GM21381 (cell line): Measurements from ENCODE around the gene CDC37L1.
A peak's percentile ranks its signal among the peaks of the same experiment; 100 is the strongest.

ENCODE experiments used
- ATAC-seq: cut with Tn5 transposase; IDR thresholded peaks from one replicate; pipeline ENCODE4 v1.9.1; 2021; ENCODE audit warnings: mild to moderate bottlenecking, moderate library complexity; ENCODE audit not compliant: unreplicated experiment

Gene CDC37L1

DNA sequence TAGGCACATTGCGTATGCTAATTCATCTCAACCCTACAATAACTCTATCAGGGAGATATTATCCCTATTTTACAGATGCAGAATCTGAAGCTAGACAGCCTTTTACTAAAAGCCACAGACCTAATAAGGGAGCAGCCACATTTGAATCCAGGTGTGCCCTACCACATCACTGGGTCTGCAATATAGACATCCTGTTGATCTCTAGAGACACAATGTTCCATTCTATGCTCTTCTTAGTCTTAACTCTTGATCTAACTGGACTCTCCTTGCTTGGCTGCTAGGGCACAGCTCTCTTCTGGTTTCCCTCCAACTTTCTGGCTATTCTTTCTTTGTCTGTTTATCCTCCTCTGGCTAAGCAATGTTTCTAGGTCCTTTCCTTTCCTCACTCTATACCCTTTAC lies 11.7 kb upstream of the CDC37L1 start:
- no peak for ATAC-seq

DNA sequence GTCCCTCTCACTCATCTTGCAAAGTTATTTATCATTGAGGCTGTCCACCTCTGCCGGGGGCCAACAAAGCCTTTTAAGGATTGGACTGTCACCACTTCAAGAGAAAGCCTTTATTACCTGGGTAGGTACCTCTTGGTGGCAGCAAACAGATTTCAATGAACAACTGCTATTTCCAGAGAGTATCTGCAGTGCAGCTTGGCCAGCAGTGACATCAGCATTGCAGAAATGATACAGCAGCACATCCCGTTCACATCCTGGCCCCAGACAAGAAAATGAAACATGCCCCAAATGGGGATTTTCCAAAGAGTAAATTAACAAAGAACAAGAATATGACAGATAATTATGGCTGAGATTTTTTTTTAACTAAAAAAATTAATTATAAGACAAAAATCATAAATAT lies 10.8 kb upstream of the CDC37L1 start:
- no peak for ATAC-seq

DNA sequence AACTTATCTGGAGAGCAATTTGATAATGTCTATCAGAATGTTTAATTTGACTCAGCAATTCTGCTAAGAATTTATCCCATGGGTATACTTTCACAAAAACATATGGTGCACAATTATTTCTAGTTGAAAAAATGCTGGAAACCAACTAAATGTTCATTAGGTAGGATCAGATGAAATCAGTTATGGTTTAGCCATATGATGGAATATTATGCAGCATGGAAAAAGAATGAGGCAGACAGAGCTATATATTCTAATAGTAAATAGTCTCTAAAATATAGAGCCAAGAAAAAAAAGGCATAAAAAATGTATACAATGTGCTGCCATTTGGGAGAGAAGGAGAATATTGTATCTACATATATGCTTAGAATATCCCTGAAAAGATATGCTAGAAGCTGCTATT lies 9.5 kb upstream of the CDC37L1 start:
- no peak for ATAC-seq

DNA sequence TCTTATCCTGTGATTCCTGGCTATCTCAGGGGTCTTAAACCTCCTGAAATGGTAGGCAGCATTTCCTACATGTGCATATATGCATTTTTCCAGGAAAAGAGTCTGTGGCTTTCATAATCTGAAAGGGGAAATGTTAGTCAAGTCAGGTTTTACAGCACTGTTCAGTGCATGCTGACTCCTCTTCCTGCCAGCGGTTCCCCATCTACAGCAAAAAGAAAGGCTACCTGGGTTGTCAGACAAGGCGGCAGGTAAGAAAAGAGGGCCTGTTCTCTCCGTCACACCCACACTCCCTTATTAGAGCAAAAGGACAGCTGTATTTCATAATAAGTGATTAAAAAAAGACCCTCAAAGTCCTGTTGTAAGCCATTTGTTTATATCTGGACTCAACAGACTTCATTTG lies 8.8 kb upstream of the CDC37L1 start:
- no peak for ATAC-seq

DNA sequence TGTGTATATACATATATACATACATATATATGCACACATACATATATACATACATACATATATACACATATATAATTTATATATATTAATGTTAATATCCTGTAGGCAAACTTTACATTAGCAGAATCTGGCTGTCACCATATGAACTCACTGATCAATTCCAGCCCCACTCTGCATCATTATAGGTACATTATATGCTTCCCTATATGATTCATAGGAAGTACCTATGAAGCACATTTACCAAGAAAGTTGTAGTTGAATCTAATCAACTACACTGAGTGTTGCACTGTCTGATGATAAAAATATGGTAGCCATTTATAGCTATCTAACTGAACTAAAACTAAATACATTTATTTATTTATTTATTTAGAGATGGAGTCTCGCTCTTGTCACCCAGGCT lies 7.6 kb upstream of the CDC37L1 start:
- ATAC-seq = no peak

DNA sequence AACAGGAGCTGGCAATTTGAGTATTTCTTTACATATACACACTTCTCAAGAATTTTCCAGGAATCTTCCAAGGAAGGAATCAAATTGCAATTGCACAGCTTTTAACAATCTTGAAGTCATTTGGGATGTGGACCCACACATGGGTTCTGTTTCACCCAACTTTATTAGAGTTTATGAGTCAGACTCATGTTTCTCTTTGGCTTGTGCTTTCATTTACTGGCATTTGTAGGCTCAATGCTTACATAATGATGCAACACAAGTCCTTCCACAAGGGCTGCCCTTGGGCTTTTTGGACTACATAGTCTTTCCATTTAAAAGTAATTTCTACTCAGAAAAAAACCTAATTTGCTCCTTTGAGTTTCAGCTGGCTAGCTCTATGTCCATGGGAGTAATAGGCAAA lies 4.6 kb upstream of the CDC37L1 start:
- no peak for ATAC-seq

DNA sequence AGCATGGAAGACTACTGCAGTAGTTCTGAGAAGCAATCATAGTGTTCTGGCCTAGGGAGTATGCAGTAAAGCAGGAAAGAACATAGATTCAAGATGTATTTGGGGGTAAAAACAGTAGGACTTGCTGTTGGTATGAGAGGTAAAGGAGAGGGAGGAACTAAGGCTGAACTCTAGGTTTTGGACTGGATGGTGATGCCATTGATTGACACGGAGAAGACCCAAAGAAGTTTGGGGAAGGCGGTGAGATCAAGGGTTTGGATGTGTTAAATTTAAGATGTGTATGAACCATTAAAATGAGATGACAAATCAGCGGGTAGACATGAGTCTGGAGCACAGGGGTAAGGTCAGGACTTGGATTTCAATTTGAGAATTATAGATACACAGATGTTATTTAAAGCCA lies 2.0 kb upstream of the CDC37L1 start:
- no peak for ATAC-seq

DNA sequence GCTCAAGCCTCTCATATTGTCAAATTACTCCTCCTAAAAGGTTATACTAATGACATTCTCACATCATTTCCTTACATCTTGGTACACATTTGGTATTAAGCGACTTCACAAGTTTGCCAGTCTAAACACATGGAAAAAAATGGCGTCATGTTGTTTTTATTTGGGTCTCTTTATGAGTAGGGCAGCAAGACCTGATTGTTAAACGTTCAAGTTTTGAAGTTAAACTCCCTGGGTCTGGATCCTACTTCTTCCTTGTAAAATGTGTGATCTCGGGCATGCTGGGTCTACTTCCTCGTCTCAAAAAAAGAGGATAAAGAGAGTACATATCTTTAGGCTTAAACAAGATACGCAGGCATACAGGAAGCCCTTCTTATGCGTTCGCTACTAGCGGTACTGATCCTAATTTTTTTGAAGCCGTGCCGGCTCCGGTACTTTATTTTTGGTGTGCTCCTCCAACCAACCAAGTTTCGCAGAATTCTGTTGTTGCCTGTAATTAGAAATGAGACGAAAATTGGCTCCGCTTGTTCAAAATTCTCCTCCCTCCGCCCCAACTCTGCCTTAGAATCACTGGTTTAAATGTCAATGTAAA lies 596 bp upstream of the CDC37L1 start:
- peak; percentile 11 for ATAC-seq

DNA sequence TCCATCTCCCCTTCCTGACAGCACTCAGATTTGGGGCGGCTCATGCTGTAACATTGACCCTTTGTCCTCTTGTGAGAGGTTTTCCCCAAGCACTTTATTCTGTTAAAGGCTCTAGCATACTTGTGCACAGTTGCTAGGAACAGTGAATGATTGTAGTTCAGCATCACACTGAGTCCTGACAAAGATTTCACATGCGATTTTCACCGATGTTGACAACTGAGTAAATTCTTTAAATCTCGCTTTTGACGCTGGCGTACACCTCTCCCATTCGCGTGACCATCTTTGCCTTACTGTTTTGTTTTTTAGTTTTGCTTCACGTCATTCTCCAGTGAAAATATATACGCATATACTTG lies 780 bp downstream of the CDC37L1 start:
- ATAC-seq = no peak

DNA sequence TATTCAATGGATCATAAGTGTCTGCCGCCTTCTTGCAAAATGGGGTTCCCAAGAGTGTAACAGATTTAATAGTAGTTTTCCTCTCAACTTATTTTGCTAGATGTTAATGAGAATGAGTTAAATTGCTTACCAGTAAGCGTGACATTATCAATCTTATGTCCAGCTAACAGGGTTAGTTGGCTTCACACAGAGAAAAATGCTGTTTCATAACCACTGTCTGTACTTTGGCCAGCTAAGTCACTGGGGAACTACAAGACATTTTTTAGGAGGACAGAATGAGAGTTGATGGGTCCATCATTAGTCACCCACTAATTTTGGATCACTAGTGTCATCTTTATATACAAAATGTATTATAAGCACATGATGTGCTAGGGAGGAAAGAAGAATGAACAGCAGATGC lies 1.4 kb downstream of the CDC37L1 start:
- ATAC-seq = no peak

DNA sequence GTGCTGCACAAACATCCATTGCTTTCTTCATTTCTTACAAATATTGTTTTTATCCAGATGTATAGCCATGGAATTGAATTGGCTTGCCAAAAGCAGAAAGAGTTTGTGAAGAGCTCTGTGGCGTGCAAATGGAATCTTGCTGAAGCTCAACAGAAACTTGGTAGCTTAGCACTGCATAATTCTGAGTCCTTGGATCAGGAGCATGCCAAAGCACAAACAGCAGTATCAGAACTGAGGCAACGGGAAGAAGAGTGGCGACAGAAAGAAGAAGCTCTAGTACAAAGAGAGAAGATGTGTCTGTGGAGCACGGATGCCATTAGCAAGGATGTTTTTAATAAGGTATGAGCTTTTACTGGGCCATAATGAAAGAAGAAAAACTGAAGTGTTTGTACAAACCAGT lies 5.5 kb downstream of the CDC37L1 start:
- ATAC-seq = no peak

DNA sequence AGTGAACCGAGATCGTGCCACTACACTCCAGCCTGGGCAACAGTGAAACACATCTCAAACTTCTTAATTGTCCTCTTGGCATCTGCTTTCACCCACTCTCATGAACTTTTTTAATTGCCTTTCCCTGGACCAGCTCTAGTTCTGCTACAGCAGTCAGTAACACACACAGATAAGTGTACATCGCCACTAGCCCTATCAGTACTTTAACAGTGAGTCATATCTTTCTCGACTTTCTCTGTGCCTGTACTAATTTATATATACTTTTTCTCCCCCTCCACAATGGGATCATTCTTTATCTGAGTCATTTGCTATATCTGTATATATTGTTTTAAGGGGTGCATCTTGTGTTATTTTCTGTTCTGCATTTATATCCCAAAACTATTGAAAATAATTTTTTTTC lies 6.7 kb downstream of the CDC37L1 start:
- ATAC-seq = no peak

DNA sequence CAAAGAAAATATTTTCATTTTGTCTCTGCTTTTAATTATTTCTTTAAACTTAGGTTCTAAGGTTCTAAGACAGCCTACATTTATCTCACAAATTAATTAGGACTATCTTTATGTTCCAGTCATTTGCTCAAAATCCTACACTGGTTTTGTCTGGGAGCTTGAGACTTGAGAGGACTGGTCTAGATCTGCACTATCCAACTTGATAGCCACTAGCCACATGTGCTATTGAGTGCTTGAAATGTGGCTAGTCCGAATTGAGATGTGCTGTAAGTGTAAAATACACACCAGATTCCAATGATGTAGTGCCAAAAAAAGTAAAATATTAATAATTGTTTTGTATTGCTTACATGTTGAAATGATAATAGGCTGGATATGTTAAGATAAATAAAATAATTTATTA lies 7.2 kb downstream of the CDC37L1 start:
- no peak for ATAC-seq

DNA sequence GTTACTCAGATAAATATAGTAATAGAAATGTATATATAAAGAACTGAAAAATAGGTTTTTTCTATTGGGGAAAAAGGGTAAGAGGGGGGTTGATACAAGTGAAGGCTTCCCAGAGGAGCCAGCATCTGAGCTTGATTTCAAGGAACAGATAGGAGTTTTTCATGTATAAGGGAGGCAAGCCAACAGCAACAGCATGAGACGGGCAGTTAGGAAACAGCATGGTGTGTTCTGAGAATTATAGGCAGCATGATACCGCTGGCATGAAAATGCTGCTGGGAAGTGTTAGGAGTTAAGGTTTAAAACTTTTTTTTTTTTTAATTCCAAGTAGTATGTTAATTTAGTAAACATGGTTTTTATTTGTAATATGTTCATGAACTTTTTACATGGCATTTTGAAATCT lies 9.7 kb downstream of the CDC37L1 start:
- ATAC-seq = no peak

DNA sequence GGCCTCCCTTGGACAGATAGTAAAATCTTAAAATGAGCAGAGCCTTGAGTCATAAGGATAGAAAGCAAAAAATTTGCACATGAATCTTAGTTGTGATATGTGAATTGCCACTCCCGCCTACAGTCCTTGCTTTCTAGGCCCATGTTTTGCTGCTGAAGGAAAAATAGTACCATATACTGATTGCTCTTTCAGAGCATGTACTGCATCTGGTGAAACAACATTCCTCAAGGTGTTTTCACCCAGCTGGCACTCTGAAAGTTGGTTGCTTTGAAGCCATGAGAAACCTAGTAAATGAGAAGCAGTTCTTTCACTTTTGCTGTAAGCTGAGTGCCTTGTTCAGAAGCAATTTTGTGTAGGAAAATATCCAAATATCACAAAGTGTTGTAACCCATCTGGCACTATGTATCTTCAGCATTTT lies 10.3 kb downstream of the CDC37L1 start:
- ATAC-seq = peak; percentile 68

DNA sequence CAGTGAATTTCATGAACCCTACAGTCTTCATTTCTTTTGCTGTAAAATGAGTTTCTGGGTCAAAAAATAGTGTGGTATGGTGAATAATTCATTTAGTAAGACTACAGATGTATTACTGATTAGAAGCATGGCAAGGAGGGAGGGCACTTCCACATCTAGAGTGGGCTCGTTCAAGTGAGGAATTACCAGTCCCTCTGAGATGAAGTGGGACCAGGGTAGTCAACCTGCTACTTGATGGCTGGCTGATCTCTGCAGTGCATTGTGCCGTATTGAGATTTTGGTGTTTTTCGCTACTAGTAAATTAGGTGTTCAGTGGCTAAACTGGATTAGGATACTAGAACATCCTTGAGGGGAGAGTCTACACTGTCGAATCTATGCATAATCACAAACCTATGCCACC lies 10.8 kb downstream of the CDC37L1 start:
- peak; percentile 56 for ATAC-seq

DNA sequence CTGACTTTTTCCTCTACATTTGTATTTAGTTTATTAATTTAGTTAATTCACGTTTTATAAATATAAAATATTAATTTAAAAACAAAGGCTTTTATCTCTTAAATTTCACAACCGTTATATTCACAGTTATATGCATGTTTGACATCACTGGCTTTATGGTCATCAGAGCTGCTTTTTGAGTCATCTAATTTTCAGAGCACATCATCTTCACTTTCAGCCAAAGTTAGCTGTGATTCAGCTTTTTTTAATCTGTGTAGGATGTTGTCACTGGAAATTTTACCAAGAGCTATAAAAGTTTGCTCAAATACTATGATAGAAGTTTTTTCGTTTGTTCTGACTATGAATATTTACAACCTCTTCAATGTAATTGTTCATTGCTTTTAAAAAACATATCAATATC lies 12.4 kb downstream of the CDC37L1 start:
- no peak for ATAC-seq

DNA sequence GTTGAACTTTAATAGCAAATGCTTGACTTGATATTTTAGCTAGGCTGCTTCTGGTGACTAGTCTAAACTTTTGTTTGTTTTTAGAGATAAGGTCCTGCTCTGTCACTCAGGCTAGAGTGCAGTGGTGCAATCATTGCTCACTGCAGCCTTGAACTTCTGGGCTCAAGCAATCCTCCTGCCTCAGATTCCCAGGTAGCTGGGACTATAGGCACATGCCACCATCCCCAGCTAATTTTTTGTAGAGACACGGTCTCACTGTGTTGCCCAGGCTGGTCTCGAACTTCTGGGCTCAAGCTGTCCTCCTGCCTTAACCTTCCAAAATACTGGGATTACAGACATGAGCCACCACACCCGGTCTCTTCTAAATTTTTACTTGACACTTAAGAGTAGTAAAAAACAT lies 20.7 kb downstream of the CDC37L1 start:
- ATAC-seq = no peak

DNA sequence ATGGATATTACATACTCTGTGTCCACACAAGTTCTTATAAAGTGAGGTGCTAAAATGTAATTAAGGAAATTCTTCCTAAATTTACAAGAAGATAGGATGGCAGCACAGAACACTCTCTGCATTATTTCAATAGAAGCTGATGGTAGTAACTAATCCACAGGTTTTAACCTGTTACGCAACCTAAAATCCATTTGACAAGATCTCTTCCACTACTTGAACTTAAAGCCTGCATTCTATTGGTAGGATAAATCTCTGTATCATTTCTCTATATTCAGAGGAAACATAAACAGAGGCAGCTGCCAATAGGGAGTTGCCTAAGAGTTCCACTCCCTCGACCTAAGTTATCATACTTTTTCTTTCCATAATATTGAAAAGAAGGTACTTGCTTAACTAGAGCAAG lies 21.6 kb downstream of the CDC37L1 start:
- no peak for ATAC-seq

DNA sequence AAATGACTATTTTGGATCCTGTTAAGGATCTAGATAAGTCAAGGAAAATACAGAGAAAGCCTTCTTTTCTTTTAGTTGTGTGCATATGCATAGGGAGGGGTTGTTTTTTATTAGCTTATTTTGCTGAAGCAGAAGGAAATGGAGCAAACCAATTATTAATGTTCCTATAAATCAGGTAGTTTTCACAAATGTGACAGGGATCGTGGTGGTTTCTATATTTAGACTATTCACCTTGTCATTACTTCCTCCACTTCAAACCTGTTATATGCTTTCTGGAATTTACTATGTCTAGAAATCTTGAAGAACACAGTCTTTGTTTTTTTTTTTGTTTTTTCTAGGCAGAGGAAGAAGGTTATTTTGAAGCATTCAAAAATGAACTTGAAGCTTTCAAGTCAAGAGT lies 22.2 kb downstream of the CDC37L1 start:
- no peak for ATAC-seq

DNA sequence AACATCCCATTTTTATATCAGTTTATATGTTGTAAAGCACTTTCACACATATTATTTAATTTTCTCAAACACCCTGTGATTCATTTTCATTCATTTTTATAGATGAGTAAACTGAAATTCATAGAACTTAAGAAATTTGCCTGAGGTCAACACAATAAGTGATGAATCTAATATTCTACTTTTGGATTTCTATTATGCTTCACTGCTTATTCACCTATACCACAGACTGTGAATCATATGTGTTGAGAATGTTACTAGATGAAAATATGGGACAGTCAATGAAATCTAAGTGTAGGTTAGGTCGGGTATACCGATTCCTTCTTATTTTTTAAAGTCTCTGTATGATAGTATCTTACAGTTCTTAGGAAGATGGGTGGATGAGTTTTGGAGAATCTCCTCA lies 24.8 kb downstream of the CDC37L1 start:
- ATAC-seq = no peak

DNA sequence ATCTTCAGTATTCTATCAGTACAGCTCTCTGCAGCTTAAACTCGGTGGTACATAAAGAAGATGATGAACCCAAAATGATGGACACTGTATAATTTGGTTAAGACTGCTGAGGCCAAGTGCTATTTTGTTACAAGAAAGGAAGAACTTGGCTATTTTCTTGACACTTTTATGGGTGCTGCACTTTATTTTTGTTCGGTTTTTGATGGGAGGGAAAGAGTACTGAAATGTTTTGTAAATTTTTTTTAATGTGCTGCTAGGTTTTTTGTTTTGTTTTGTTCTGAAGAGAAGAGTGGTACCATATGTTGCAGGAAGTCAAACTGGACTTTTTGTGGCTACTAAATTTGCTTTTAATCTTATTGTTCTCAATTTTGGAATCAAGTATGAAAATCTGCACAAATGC lies 26.7 kb downstream of the CDC37L1 start:
- ATAC-seq = no peak

DNA sequence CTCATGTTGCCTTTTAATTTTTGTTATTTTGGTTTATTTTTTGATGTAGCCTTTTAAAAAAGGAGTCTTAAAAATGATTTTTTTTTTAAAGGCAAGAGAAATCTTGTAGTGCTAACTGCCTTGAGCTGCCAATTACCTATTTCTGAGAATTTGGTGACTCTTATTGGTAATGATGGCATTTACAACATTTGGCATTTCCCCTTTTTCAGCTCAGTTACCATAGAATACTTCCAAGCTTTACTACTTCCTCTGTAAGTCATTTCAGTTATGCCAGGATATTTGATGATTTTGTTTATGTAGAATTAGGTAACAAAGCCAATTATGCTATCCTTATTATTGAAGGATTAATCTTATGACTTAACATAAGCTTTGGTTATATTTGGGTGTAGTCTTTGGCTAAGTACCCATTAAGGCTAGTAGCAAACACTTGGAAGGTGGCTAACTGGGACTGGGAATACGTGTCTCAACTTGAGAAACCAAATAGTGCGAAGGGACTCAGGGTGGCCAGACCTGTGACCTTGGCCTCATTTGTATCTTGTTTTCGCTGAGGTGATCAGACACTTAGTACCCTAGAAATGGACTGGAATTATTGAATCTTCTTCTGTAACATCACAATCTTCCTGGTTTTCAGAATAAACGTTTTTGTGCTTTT lies 27.7 kb downstream of the CDC37L1 start:
- no peak for ATAC-seq
